ENCODE measurements around the gene ZNF236. TPM values are rescaled to one million over a fixed set of nuclear protein-coding genes. Genes with fewer than 3 reads are reported as not detected.

Gene ZNF236
- total RNA-seq, 1 donor, result 11.6 TPM

GRCh38 chr18:77003316-77003715 lies 181.0 kb downstream of the ZNF236 start:
- no peaks in the 10 kb centered on the region for H3K36me3 ChIP-seq (ENCODE audit: insufficient read depth, low read length)
- H3K4me1 ChIP-seq (ENCODE audit: insufficient read depth, low read length), result no peaks in the 10 kb centered on the region
- no peaks in the 10 kb centered on the region for H3K9me3 ChIP-seq (ENCODE audit: low read depth, low read length)
- peaks cover 12% of the 10 kb centered on the region for H3K27me3 ChIP-seq (ENCODE audit: insufficient read depth, low read length)
- H3K4me2 ChIP-seq (ENCODE audit: insufficient read depth, low read length), result no peak overlapping the region
- no peak overlapping the region for H3K27ac ChIP-seq (ENCODE audit: low read depth, low read length)
- H2AFZ ChIP-seq (ENCODE audit: low read length), result no peak overlapping the region
- no peak for DNase-seq (ENCODE audit: insufficient read length, low spot score, missing footprints)
- H4K20me1 ChIP-seq (ENCODE audit: insufficient read depth, low read length), result no peaks in the 10 kb centered on the region
- H3K79me2 ChIP-seq (ENCODE audit: insufficient read depth, low read length), result no peaks in the 10 kb centered on the region
- H3K4me3 ChIP-seq (ENCODE audit: insufficient read depth, low read length), result no peak overlapping the region
- TF ChIP-seq CTCF (IDR thresholded peaks at IDR 0.05; ENCODE audit: extremely low read depth, low read depth, low read length), result no peak

GRCh38 chr18:77004555-77005380 lies 182.4 kb downstream of the ZNF236 start:
- peaks cover 12% of the 10 kb centered on the region for H3K27me3 ChIP-seq (ENCODE audit: insufficient read depth, low read length)

GRCh38 chr18:77005651-77006195 lies 183.4 kb downstream of the ZNF236 start:
- no peaks in the 10 kb centered on the region for H3K9me3 ChIP-seq (ENCODE audit: low read depth, low read length)
- no peak overlapping the region for H3K4me2 ChIP-seq (ENCODE audit: insufficient read depth, low read length)
- no peaks in the 10 kb centered on the region for H3K36me3 ChIP-seq (ENCODE audit: insufficient read depth, low read length)
- H4K20me1 ChIP-seq (ENCODE audit: insufficient read depth, low read length), result no peaks in the 10 kb centered on the region
- no peak for TF ChIP-seq CTCF (IDR thresholded peaks at IDR 0.05; ENCODE audit: extremely low read depth, low read depth, low read length)
- DNase-seq (ENCODE audit: insufficient read length, low spot score, missing footprints), result no peak
- peaks cover 12% of the 10 kb centered on the region for H3K27me3 ChIP-seq (ENCODE audit: insufficient read depth, low read length)
- H3K79me2 ChIP-seq (ENCODE audit: insufficient read depth, low read length), result no peaks in the 10 kb centered on the region
- H2AFZ ChIP-seq (ENCODE audit: low read length), result no peak overlapping the region
- H3K4me1 ChIP-seq (ENCODE audit: insufficient read depth, low read length), result no peaks in the 10 kb centered on the region
- H3K27ac ChIP-seq (ENCODE audit: low read depth, low read length), result no peak overlapping the region
- no peak overlapping the region for H3K4me3 ChIP-seq (ENCODE audit: insufficient read depth, low read length)

More at GRCh38 chr18:77004555-77005380, 182.4 kb downstream of the ZNF236 start:
- TF ChIP-seq CTCF (IDR thresholded peaks at IDR 0.05; ENCODE audit: extremely low read depth, low read depth, low read length), result no peak
- Histone ChIP-seq H3K36me3 (ENCODE audit: insufficient read depth, low read length) (no peaks in the 10 kb centered on the region), H3K9me3 (ENCODE audit: low read depth, low read length) (no peaks in the 10 kb centered on the region), H3K79me2 (ENCODE audit: insufficient read depth, low read length) (no peaks in the 10 kb centered on the region), H3K27ac (ENCODE audit: low read depth, low read length) (no peak overlapping the region), H3K4me2 (ENCODE audit: insufficient read depth, low read length) (no peak overlapping the region), H4K20me1 (ENCODE audit: insufficient read depth, low read length) (no peaks in the 10 kb centered on the region), H3K4me3 (ENCODE audit: insufficient read depth, low read length) (no peak overlapping the region), H3K4me1 (ENCODE audit: insufficient read depth, low read length) (no peaks in the 10 kb centered on the region), H2AFZ (ENCODE audit: low read length) (no peak overlapping the region)
- DNase-seq (ENCODE audit: insufficient read length, low spot score, missing footprints), result no peak
